Rectal smooth muscle tissue (tissue), 1 donor: Measurements from ENCODE around the gene SCN10A.

Source experiments
- H3K27ac ChIP-seq: one replicate; pipeline ENCODE4 v1.7.0; 2013; ENCODE audit warnings: low read depth, low read length, inconsistent platforms
- H3K27me3 ChIP-seq: one replicate; pipeline ENCODE4 v1.7.0; 2013; ENCODE audit warnings: low read length; ENCODE audit not compliant: control insufficient read depth, insufficient read depth
- H3K36me3 ChIP-seq: one replicate; pipeline ENCODE4 v1.7.0; 2013; ENCODE audit warnings: low read length; ENCODE audit not compliant: control insufficient read depth, insufficient read depth
- H3K4me1 ChIP-seq: one replicate; pipeline ENCODE4 v1.7.0; 2013; ENCODE audit warnings: low read length; ENCODE audit not compliant: control insufficient read depth, insufficient read depth
- H3K4me3 ChIP-seq: one replicate; pipeline ENCODE4 v1.7.0; 2013; ENCODE audit warnings: low read length
- H3K9ac ChIP-seq: one replicate; pipeline ENCODE4 v1.7.0; 2013; ENCODE audit warnings: low read length

The SCN10A gene

DNA sequence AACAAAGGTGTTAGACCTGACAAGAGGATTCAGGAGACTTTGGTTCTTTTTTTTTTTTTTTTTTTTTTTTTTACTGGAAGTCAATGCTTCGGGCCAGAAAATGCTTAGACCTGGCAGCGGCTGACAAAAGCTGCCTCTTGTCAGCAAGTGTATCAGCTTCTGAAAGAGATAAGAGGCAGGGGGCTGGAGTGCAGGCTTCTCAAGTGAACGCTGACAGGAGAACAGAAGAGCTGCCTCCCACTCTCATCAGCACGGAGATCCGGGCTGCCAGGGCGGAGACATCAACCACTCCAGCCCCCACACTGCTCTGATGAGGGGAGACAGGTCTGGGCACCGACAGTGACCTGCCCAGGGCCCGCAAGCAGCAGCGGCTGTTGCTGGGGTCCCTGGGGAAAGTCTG is 157.2 kb downstream of the SCN10A start:
- H3K27me3 ChIP-seq = peaks cover 8% of the 10 kb centered on the region
- no peak overlapping the region for H3K9ac ChIP-seq
- H3K4me1 ChIP-seq = no peaks in the 10 kb centered on the region
- no peak overlapping the region for H3K4me3 ChIP-seq
- H3K36me3 ChIP-seq = no peaks in the 10 kb centered on the region
- H3K27ac ChIP-seq = no peak overlapping the region

GRCh38 chr3:38657369-38657768 is 158.6 kb downstream of the SCN10A start:
- H3K27me3 ChIP-seq = peaks cover 8% of the 10 kb centered on the region
- H3K4me3 ChIP-seq = no peak overlapping the region
- H3K9ac ChIP-seq = no peak overlapping the region
- H3K4me1 ChIP-seq = no peaks in the 10 kb centered on the region
- H3K27ac ChIP-seq = no peak overlapping the region
- H3K36me3 ChIP-seq = no peaks in the 10 kb centered on the region

- no peak overlapping the region for H3K27ac ChIP-seq
- H3K4me3 ChIP-seq = no peak overlapping the region
- no peak overlapping the region for H3K9ac ChIP-seq
- no peaks in the 10 kb centered on the region for H3K4me1 ChIP-seq
- peaks cover 8% of the 10 kb centered on the region for H3K27me3 ChIP-seq
- H3K36me3 ChIP-seq = no peaks in the 10 kb centered on the region
Measured at GRCh38 chr3:38655708-38656300, 160.2 kb downstream of the SCN10A start.

DNA sequence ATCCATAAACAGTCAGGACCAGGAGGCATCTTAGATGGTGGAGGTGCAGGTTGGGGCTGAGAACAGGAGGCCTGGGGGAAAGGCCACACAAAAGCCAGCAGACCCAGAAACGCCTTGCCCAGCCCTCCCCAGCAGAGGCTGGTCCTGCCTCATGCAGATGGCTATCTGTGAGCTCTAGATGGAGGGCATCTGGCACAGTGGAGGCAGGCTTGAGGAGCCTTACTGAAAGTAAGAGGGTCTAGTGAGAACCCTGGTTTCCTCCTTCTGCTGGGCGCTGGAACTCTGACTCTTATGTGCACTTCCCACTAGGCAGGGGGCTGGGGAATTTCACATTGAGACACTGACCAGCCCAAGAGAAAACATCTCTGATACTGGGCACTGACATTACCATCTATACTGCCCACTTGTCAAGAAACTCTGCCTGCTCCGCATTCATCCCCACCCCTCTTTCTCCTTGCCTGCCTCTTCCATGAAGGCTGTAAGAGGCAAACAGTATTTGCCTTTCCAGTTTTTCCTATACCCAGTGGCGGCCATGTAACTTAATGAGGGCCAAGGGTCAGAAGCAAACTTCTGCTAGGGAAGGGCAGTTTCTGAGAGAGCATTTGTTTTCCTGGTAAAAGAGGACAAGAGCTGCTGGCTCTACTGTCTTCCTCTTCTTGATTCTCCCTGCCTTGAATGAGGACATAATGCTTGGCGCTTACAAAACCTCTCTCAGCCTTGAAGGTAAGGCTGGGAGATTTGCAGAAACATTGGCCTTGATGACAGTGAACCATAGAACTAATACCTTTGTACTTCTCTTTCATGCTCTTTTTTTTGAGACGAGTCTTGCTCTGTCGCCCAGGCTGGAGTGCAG is 162.1 kb downstream of the SCN10A start:
- no peaks in the 10 kb centered on the region for H3K36me3 ChIP-seq
- H3K9ac ChIP-seq = no peak overlapping the region
- no peak overlapping the region for H3K27ac ChIP-seq
- H3K4me3 ChIP-seq = no peak overlapping the region
- peaks cover 8% of the 10 kb centered on the region for H3K27me3 ChIP-seq
- H3K4me1 ChIP-seq = no peaks in the 10 kb centered on the region

DNA sequence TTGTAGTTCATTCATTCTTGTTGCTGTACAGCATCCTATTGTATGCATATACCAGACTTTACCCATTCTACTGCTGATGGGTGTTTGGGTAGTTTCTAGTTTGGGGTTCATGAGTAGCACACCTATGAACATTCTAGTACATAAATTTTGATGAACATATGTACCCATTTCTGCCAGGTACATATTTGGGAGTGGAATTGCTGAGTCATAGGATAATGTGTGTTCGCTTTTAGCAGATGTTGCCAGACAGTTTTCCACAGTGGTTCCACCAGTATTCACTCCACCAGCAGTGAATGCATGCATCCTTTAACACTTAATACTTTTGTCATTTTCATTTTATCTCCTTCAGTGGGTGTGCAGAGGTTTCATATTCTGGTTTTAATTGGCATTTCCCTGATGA is 163.1 kb downstream of the SCN10A start:
- Histone ChIP-seq H3K27ac (no peak overlapping the region), H3K27me3 (peaks cover 10% of the 10 kb centered on the region), H3K4me3 (no peak overlapping the region), H3K9ac (no peak overlapping the region), H3K36me3 (no peaks in the 10 kb centered on the region), H3K4me1 (no peaks in the 10 kb centered on the region)

DNA sequence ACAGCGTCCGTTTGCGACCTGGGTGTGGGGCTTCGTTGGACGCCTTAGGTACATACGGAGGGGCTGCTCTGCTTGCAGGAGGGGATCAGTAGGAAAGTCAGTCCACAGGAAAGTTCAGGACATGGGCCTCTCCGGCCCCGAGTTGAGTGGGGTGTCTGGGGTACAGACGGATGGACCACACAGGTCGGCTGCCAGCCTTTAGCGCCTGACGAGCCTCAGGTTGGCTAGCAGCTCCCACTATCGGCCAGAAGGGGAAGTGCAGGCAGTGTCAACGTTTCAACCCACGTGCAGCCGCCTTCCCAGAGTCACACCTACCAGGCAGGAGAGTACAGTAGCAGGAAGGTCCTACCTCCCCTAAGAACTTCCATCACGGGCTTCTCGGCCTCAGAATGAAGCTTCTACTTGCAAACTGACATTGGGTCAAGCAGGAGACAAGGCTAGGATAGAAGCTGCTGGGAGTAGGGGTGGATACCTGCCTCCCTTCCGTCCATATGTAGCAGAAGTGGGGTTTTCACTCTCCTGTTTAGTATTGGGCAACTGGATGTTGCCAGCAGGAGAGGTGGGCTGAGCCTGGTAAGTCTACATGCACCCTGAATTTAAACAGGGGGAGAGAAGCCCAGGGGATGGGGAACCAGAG is 164.7 kb downstream of the SCN10A start:
- no peak overlapping the region for H3K9ac ChIP-seq
- peaks cover 10% of the 10 kb centered on the region for H3K27me3 ChIP-seq
- H3K4me3 ChIP-seq = no peak overlapping the region
- H3K36me3 ChIP-seq = no peaks in the 10 kb centered on the region
- no peaks in the 10 kb centered on the region for H3K4me1 ChIP-seq
- H3K27ac ChIP-seq = no peak overlapping the region

DNA sequence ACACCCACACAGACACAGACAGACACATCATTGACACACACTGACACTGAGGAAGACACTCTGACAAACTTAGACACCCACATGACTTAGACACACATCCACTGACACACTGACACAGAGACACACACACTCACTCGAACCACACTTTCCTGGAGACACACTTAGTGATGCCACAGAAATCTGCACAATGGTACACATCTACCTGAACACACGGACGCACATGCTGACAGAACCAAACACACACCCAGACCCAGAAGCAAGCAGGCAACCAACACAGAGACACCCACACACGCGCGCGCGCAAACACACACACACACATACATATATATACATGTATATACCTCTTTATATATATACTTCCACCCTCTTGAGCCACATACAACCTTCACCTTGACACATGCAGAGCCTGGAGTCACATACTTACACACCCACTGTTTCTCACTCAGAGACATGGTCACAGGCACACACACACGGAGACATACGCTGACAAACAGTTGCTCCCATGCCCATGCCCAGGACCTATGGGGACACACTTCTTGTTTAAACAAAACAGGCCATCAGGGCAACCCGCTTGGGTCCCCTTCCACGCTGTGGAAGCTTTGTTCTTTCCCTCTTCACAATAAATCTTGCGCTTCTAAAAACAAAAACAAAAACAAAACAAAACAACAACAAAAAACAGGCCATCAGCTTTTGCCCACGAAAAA is 165.6 kb downstream of the SCN10A start:
- H3K27ac ChIP-seq = no peak overlapping the region
- no peak overlapping the region for H3K9ac ChIP-seq
- peaks cover 10% of the 10 kb centered on the region for H3K27me3 ChIP-seq
- H3K4me1 ChIP-seq = no peaks in the 10 kb centered on the region
- peak overlapping the region; percentile 62 for H3K4me3 ChIP-seq
- H3K36me3 ChIP-seq = no peaks in the 10 kb centered on the region

DNA sequence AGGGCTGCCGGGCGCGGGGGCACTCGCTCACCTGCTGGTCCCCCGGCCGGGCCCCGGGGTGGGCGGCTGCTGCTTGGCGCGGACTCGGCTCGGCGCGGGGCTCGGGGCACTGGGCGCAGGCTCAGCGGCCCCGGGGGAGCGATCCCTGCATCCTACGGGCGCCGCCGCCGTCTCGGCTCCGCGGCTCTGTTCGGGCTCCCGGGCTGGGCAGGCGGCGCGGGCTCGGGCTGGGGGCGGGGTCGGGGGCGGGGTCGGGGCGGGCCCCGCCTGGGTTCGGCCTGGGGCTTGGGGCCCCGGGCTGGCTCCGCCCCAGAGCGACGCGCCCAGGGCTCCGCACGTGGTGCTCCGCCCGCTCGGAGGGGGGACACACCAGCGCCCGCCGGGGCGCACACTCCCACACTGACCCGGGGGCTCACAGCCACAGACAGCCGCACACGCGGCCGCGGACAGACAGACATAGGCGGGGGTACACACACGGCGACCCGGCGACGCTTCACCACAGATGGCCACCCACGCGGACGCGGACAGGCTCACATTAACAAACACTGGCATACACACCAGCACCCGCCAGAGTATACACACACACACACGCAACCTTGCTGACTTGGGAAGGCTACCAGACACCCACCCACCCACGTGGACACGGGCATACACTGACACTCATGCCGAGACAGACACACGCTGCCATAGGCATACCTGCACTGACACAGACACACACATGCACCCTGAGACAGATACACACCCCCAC is 166.3 kb downstream of the SCN10A start, which contains the start of gene SCN5A:
TSS of gene SCN5A (minus strand) at position 188 of the 748 bp plus-strand sequence. CDS start 16,380 bp downstream, outside the sequence.
- Histone ChIP-seq H3K27ac (no peak within 1 kb of the TSS), H3K4me3 (peak within 1 kb of the TSS; percentile 62), H3K4me1 (no peaks in the 10 kb centered on the region), H3K36me3 (no peaks in the 10 kb centered on the region), H3K27me3 (peaks cover 10% of the 10 kb centered on the region), H3K9ac (no peak within 1 kb of the TSS)

DNA sequence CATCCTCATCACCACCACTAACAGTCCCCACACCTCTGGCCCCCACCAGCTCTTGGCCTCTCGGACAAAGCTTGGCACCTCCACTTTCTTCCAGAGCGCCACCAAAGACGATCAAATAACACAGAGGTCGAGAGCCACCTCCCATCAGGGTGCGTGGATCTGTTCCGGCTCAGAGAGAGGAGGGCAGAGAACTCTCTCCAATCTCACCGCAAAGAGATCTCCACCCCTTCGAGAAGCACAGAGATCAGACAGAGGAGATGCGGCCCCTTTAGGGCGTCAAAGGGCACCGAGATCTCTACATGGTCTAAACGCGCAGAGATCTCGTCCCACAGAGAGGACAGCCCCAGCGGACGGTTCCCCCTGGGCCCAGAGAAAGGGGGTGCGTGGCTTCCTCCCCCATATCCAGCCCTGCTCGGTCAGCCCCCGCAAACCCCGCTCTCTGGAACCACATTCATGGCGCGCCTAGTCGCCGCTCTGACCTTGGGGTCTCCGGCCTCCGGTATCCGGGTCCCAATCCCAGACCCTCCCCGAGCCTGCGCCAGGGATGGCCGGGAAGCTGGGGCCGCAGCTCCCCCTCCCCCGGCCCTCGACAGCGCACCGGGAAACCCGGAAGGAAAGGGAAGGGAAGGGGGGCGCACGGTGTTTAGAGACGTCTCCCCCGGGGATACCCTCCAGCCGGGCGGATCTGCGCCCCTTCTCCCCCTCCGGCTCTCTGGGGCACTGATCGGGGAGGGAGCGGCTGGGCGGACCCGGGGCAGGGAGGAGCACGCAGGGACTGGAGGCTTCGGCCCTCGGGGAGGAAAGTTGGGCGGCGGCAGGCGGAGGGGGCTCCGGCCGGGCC is 167.1 kb downstream of the SCN10A start:
- H3K27me3 ChIP-seq = peaks cover 10% of the 10 kb centered on the region
- H3K27ac ChIP-seq = no peak overlapping the region
- no peaks in the 10 kb centered on the region for H3K36me3 ChIP-seq
- H3K4me3 ChIP-seq = peak overlapping the region; percentile 52
- no peak overlapping the region for H3K9ac ChIP-seq
- no peaks in the 10 kb centered on the region for H3K4me1 ChIP-seq

DNA sequence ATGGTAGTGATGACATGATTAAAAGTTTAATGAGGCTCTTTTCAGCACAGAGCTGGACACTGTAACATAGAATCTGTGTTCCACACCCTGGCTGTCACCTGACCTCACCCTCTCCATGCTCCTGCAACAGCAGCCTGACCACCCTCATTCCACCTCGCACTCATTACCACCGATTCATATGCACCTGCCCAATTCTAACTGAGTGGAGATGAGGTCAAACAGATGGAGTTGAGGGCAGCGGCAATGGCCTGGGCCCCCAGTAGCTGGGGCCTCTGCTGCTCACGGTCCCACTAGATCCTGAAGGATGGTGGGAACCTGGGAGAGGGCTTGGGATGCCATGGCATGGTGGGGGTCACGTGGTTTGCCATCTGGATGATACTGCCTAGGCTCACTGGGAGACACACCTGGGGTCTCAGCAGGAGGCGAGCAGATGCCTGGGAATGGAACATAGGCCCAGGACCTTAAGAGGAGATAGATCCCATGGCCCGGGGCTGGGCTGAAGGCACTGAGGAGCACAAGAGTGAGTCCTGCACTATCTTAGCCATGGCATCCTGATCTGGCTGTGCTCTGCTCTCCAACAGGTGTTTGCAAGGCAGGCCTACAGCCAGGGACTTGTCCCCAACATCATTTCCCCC is 167.9 kb downstream of the SCN10A start:
- Histone ChIP-seq H3K36me3 (no peaks in the 10 kb centered on the region), H3K27ac (no peak overlapping the region), H3K27me3 (peaks cover 10% of the 10 kb centered on the region), H3K4me3 (no peak overlapping the region), H3K9ac (no peak overlapping the region), H3K4me1 (no peaks in the 10 kb centered on the region)
